ENCODE data around the gene BMPR1B. TPM values are rescaled to one million over a fixed set of nuclear protein-coding genes. Genes with fewer than 3 reads are reported as not detected.

BMPR1B gene
- total and polyA plus RNA-seq, 2 of the 4 experiments (the other 2 are of a cell fraction), result 0.24 to 0.90 TPM

- H3K23ac ChIP-seq (ENCODE audit: low read depth, low read length), result no peak overlapping the region
- H2AK9ac ChIP-seq (replicated peaks; ENCODE audit: low read depth, low read length, poor library complexity), result no peak overlapping the region
- no peaks in the 10 kb centered on the region for H3K79me1 ChIP-seq (ENCODE audit: low read depth in 1 of 2, low read length in 2 of 2)
- no peak overlapping the region for H2BK120ac ChIP-seq (ENCODE audit: low read depth, low read length)
- no peak overlapping the region for H2AFZ ChIP-seq (replicated peaks; ENCODE audit: low read length, poor library complexity)
- H3K9ac ChIP-seq (ENCODE audit: low read depth, low read length), result no peak overlapping the region
- in situ Hi-C loops (cut with MboI; ENCODE audit: low sequenced_read_pairs), result no loop called here
- H2AK5ac ChIP-seq (ENCODE audit: low read depth, low read length), result no peak overlapping the region
- H4K8ac ChIP-seq (ENCODE audit: low read depth in 2 of 2, low read length in 2 of 2), result no peak overlapping the region
- ChIA-PET CTCF (no interaction called here), POLR2A (ENCODE audit: unreplicated experiment) (no interaction called here)
- no peak overlapping the region for H2BK15ac ChIP-seq (ENCODE audit: low read depth, low read length)
- 0 out of 2 replicates have a peak, but pooled peaks cover 1% of the 10 kb centered on the region for H3K4me1 ChIP-seq (ENCODE audit: control insufficient read depth, insufficient read depth, low read length)
- no peak for ATAC-seq (ENCODE audit: low read depth)
- H4K91ac ChIP-seq (ENCODE audit: insufficient read depth, low read depth, low read length), result no peak overlapping the region
- H3K9me1 ChIP-seq (ENCODE audit: insufficient read depth, low read length), result no peaks in the 10 kb centered on the region; the same call in 1 of the 2 replicates
- TF ChIP-seq USF2 (IDR thresholded peaks at IDR 0.05; ENCODE audit: low read depth, low read length) (peak; percentile 14; the same call in 1 of the 2 replicates), BHLHE40 (IDR thresholded peaks at IDR 0.05; ENCODE audit: low read depth, low read length) (peak; percentile 74), CHD1 (IDR thresholded peaks at IDR 0.05; ENCODE audit: low read depth, low read length) (no peak)
- H2BK20ac ChIP-seq (ENCODE audit: low read depth, low read length), result no peak overlapping the region
- no peaks in the 10 kb centered on the region for H3K27me3 ChIP-seq (ENCODE audit: control insufficient read depth, insufficient read depth, low read length)
- DNase-seq, result peak; percentile 62
- H3K14ac ChIP-seq (replicated peaks; ENCODE audit: low read depth, low read length), result no peak overlapping the region
- H3K18ac ChIP-seq (ENCODE audit: low read depth, low read length), result no peak overlapping the region
- no peaks in the 10 kb centered on the region for H3K36me3 ChIP-seq (ENCODE audit: control insufficient read depth, insufficient read depth, low read length)
- H3K4me3 ChIP-seq (ENCODE audit: insufficient read depth, low read depth, low read length), result no peak overlapping the region
- H3K4me2 ChIP-seq (ENCODE audit: low read depth, low read length), result no peak overlapping the region
- BruUV-seq (replicated peaks), result no TSS peak
- dilution Hi-C loops (cut with HindIII; ENCODE audit: low sequenced_read_pairs, unreplicated experiment), result no loop called here
- no peak overlapping the region for H4K5ac ChIP-seq (ENCODE audit: low read depth, low read length)
- H3K56ac ChIP-seq (ENCODE audit: extremely low read depth, insufficient read depth, low read length), result no peak overlapping the region
- no CpG with 5 or more reads among the region's 3 CpGs for WGBS, 2 experiments (ENCODE audit: extremely low coverage in 2 of 2, insufficient read length in 1 of 2)
- no peaks in the 10 kb centered on the region for H3K9me3 ChIP-seq (ENCODE audit: control insufficient read depth, insufficient read depth, low read length)
- H4K20me1 ChIP-seq (ENCODE audit: insufficient read depth, low read length), result no peaks in the 10 kb centered on the region
- H3K4ac ChIP-seq (ENCODE audit: low read depth, low read length), result no peak overlapping the region
- no peak overlapping the region for H3K27ac ChIP-seq (ENCODE audit: insufficient read depth, low read length)
- H2BK5ac ChIP-seq (ENCODE audit: low read depth, low read length, poor library complexity, severe bottlenecking), result no peak overlapping the region
- intact Hi-C loops (cut with micrococcal nuclease), result no loop called here
Observed at GRCh38 chr4:94978904-94979303, 221.1 kb downstream of the BMPR1B start.

All from IMR-90 (cell line).